ENCODE measurements around the gene AASS.

DNA sequence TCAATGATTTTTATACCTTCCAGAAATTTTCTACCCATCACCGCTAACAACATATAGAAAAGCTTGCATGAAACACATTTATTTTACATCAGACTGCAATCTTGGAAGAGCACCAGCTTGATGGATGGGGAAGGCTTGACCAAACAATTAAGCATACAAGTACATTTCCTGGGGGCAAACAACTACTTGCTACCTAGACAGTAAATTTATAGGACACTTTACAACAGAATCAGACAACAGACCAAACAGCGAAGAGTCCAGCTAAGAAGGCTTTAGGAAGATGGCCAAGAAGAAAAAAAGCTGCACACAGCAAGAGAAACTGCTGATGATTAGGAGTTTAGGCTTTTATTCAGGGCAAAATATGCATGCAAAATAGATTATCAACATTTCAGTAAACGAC lies 8.0 kb downstream of the AASS start:
- TF ChIP-seq, protein P1, sequence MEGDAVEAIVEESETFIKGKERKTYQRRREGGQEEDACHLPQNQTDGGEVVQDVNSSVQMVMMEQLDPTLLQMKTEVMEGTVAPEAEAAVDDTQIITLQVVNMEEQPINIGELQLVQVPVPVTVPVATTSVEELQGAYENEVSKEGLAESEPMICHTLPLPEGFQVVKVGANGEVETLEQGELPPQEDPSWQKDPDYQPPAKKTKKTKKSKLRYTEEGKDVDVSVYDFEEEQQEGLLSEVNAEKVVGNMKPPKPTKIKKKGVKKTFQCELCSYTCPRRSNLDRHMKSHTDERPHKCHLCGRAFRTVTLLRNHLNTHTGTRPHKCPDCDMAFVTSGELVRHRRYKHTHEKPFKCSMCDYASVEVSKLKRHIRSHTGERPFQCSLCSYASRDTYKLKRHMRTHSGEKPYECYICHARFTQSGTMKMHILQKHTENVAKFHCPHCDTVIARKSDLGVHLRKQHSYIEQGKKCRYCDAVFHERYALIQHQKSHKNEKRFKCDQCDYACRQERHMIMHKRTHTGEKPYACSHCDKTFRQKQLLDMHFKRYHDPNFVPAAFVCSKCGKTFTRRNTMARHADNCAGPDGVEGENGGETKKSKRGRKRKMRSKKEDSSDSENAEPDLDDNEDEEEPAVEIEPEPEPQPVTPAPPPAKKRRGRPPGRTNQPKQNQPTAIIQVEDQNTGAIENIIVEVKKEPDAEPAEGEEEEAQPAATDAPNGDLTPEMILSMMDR (IDR thresholded peaks at IDR 0.05; ENCODE audit: insufficient read depth, low read length, poor library complexity, severe bottlenecking): no peak
- no peak for TF ChIP-seq EZH2phosphoT487 (conservative IDR thresholded peaks at IDR 0.05; ENCODE audit: low read length)

Data from SU-DHL-6 (cell line).